Large intestine (tissue), 3 donors: Measurements from ENCODE around the gene HK3. TPM values are rescaled to one million over a fixed set of nuclear protein-coding genes. Genes with fewer than 3 reads are reported as not detected.

ENCODE experiments used
- DNase-seq, 2 donors: peaks; one replicate each; pipeline versions ENCODE4 v3.0.0 to v3.0.0-alpha.2; 2013
- H3K27ac ChIP-seq: one replicate; pipeline ENCODE4 v1.5.1; 2013; ENCODE audit warnings: low read length
- H3K27me3 ChIP-seq: 2 replicates; pipeline ENCODE4 v1.6.1; 2013; ENCODE audit warnings: low read length; ENCODE audit not compliant: control insufficient read depth, insufficient read depth
- H3K36me3 ChIP-seq: 2 replicates; pipeline ENCODE4 v1.6.1; 2013; ENCODE audit warnings: low read length; ENCODE audit not compliant: control insufficient read depth, insufficient read depth
- H3K4me1 ChIP-seq: one replicate; pipeline ENCODE4 v1.6.1; 2013; ENCODE audit warnings: low read length; ENCODE audit not compliant: control insufficient read depth, insufficient read depth
- H3K4me3 ChIP-seq: one replicate; pipeline ENCODE4 v1.5.1; 2013; ENCODE audit warnings: low read length
- H3K9me3 ChIP-seq: one replicate; pipeline ENCODE4 v1.6.1; 2013; ENCODE audit warnings: mild to moderate bottlenecking, low read depth, low read length, moderate library complexity; ENCODE audit not compliant: control insufficient read depth
- WGBS: methylation state at CpG from one replicate; pipeline ENCODE4 v1.1.5; 2013; ENCODE audit warnings: low lambda C conversion rate; ENCODE audit not compliant: insufficient coverage; 5-methylcytosine and 5-hydroxymethylcytosine counted together
- polyA plus RNA-seq: library from polyadenylated mRNA; unstranded; fragments of 120-200 nt; gene quantifications from one replicate; pipeline ENCODE4 v1.2.1, GENCODE V29; 2013

Gene HK3
- polyA plus RNA-seq, 1 donor, result 0.28 TPM

GRCh38 chr5:176891331-176891958 lies 7.7 kb downstream of the HK3 start:
- Histone ChIP-seq H3K9me3 (no peaks in the 10 kb centered on the region), H3K36me3 (no peaks in the 10 kb centered on the region), H3K4me3 (no peak overlapping the region), H3K27me3 (peaks cover 3% of the 10 kb centered on the region), H3K27ac (no peak overlapping the region), H3K4me1 (no peaks in the 10 kb centered on the region)
- no CpG with 5 or more reads among the region's 9 CpGs for WGBS
- no peak for DNase-seq

- DNase-seq, result no peak
- no CpG with 5 or more reads among the region's 9 CpGs for WGBS
- Histone ChIP-seq H3K9me3 (no peaks in the 10 kb centered on the region), H3K4me1 (no peaks in the 10 kb centered on the region), H3K27me3 (peaks cover 3% of the 10 kb centered on the region), H3K27ac (no peak overlapping the region), H3K36me3 (no peaks in the 10 kb centered on the region), H3K4me3 (no peak overlapping the region)
Observed at GRCh38 chr5:176890455-176891330, 8.5 kb downstream of the HK3 start.

- H3K36me3 ChIP-seq, result no peaks in the 10 kb centered on the region
- DNase-seq, result no peak
- H3K27me3 ChIP-seq, result peaks cover 3% of the 10 kb centered on the region
- H3K27ac ChIP-seq, result no peak overlapping the region
- no peak overlapping the region for H3K4me3 ChIP-seq
- no peaks in the 10 kb centered on the region for H3K4me1 ChIP-seq
- H3K9me3 ChIP-seq, result no peaks in the 10 kb centered on the region
- WGBS, result no CpG with 5 or more reads among the region's 24 CpGs
Observed at GRCh38 chr5:176889321-176890280, 9.5 kb downstream of the HK3 start.

- Histone ChIP-seq H3K4me1 (no peaks in the 10 kb centered on the region), H3K4me3 (no peak overlapping the region), H3K27me3 (peaks cover 3% of the 10 kb centered on the region), H3K36me3 (no peaks in the 10 kb centered on the region), H3K27ac (no peak overlapping the region), H3K9me3 (no peaks in the 10 kb centered on the region)
- no peak for DNase-seq
- no CpG with 5 or more reads among the region's 1 CpG for WGBS
Observed at GRCh38 chr5:176888865-176889165, 10.3 kb downstream of the HK3 start.

- Histone ChIP-seq H3K27ac (no peak overlapping the region), H3K4me3 (no peak overlapping the region), H3K36me3 (no peaks in the 10 kb centered on the region), H3K4me1 (no peaks in the 10 kb centered on the region), H3K9me3 (no peaks in the 10 kb centered on the region), H3K27me3 (peaks cover 3% of the 10 kb centered on the region)
- no peak for DNase-seq
- WGBS, result no CpG with 5 or more reads among the region's 27 CpGs
Observed at GRCh38 chr5:176888016-176888864, 10.9 kb downstream of the HK3 start.

GRCh38 chr5:176887252-176887849 lies 11.8 kb downstream of the HK3 start:
- no peaks in the 10 kb centered on the region for H3K4me1 ChIP-seq
- DNase-seq, result no peak
- no peak overlapping the region for H3K4me3 ChIP-seq
- H3K36me3 ChIP-seq, result no peaks in the 10 kb centered on the region
- H3K27ac ChIP-seq, result no peak overlapping the region
- H3K9me3 ChIP-seq, result no peaks in the 10 kb centered on the region
- H3K27me3 ChIP-seq, result peaks cover 3% of the 10 kb centered on the region
- no CpG with 5 or more reads among the region's 28 CpGs for WGBS

GRCh38 chr5:176886336-176887251 lies 12.6 kb downstream of the HK3 start:
- H3K27me3 ChIP-seq, result peaks cover under 1% of the 10 kb centered on the region
- H3K27ac ChIP-seq, result no peak overlapping the region
- no peaks in the 10 kb centered on the region for H3K4me1 ChIP-seq
- 80% methylated on average over 1 of the region's 13 CpGs for WGBS
- H3K36me3 ChIP-seq, result no peaks in the 10 kb centered on the region
- DNase-seq, result no peak
- H3K9me3 ChIP-seq, result no peaks in the 10 kb centered on the region
- no peak overlapping the region for H3K4me3 ChIP-seq

GRCh38 chr5:176884571-176884890 lies 14.6 kb downstream of the HK3 start:
- H3K4me3 ChIP-seq, result no peak overlapping the region
- no peaks in the 10 kb centered on the region for H3K4me1 ChIP-seq
- H3K27ac ChIP-seq, result no peak overlapping the region
- H3K36me3 ChIP-seq, result no peaks in the 10 kb centered on the region
- WGBS, result no CpG with 5 or more reads among the region's 4 CpGs
- DNase-seq, result no peak
- no peaks in the 10 kb centered on the region for H3K27me3 ChIP-seq
- no peaks in the 10 kb centered on the region for H3K9me3 ChIP-seq
